Dendritic cell treated with granulocyte-macrophage colony-stimulating factor and Interleukin-4, amounts not matched to agents 40 ng/mL and 50 ng/mL, for 4 days (primary cell): ENCODE measurements around the gene GARIN3.

ENCODE experiments used
- H3K27ac Mint-ChIP-seq: one replicate; pipeline ENCODE4 v1.8.0; 2022; ENCODE audit warnings: mild to moderate bottlenecking, mixed read lengths
- H3K27me3 Mint-ChIP-seq: one replicate; pipeline ENCODE4 v1.8.0; 2022; ENCODE audit warnings: mild to moderate bottlenecking, mixed read lengths
- H3K36me3 Mint-ChIP-seq: one replicate; pipeline ENCODE4 v1.8.0; 2022; ENCODE audit warnings: low read depth, mixed read lengths
- H3K4me1 Mint-ChIP-seq: one replicate; pipeline ENCODE4 v1.8.0; 2022; ENCODE audit warnings: low read depth, mixed read lengths
- H3K4me3 Mint-ChIP-seq: one replicate; pipeline ENCODE4 v1.8.0; 2022; ENCODE audit warnings: mild to moderate bottlenecking, moderate library complexity, mixed read lengths
- H3K9me3 Mint-ChIP-seq: one replicate; pipeline ENCODE4 v1.8.0; 2022; ENCODE audit warnings: mixed read lengths
- intact Hi-C: fragments of 100-400 bp; cut with micrococcal nuclease; formaldehyde crosslinking; loops from one replicate; pipeline ENCODE4 v1.15.0; 2022

Gene GARIN3

GRCh38 chr5:157172403-157172802 lies 6.3 kb upstream of the GARIN3 start:
- peaks cover 4% of the 10 kb centered on the region for H3K27me3 Mint-ChIP-seq
- no peaks in the 10 kb centered on the region for H3K4me1 Mint-ChIP-seq
- H3K9me3 Mint-ChIP-seq, result peaks cover 14% of the 10 kb centered on the region
- no peak overlapping the region for H3K27ac Mint-ChIP-seq
- no peak overlapping the region for H3K4me3 Mint-ChIP-seq
- intact Hi-C loops, result no loop called here
- no peaks in the 10 kb centered on the region for H3K36me3 Mint-ChIP-seq

- no peaks in the 10 kb centered on the region for H3K4me1 Mint-ChIP-seq
These were observed 2.2 kb upstream of the GARIN3 start for GRCh38 chr5:157168286-157168685.

GRCh38 chr5:157167214-157167621 lies 1.2 kb upstream of the GARIN3 start:
- no peaks in the 10 kb centered on the region for H3K36me3 Mint-ChIP-seq
- no peak overlapping the region for H3K4me3 Mint-ChIP-seq
- H3K9me3 Mint-ChIP-seq, result peaks cover 14% of the 10 kb centered on the region
- H3K27me3 Mint-ChIP-seq, result peaks cover 16% of the 10 kb centered on the region
- intact Hi-C loops, result no loop called here
- no peak overlapping the region for H3K27ac Mint-ChIP-seq
- H3K4me1 Mint-ChIP-seq, result no peaks in the 10 kb centered on the region

More at GRCh38 chr5:157168286-157168685, 2.2 kb upstream of the GARIN3 start:
- peaks cover 11% of the 10 kb centered on the region for H3K27me3 Mint-ChIP-seq
- intact Hi-C loops, result no loop called here
- H3K36me3 Mint-ChIP-seq, result no peaks in the 10 kb centered on the region
- H3K4me3 Mint-ChIP-seq, result no peak overlapping the region
- H3K27ac Mint-ChIP-seq, result no peak overlapping the region
- H3K9me3 Mint-ChIP-seq, result peaks cover 14% of the 10 kb centered on the region

- Mint-ChIP-seq H3K27ac (no peak overlapping the region), H3K4me1 (no peaks in the 10 kb centered on the region), H3K36me3 (no peaks in the 10 kb centered on the region), H3K4me3 (no peak overlapping the region), H3K9me3 (peaks cover 7% of the 10 kb centered on the region), H3K27me3 (peaks cover 13% of the 10 kb centered on the region)
- intact Hi-C loops, result no loop called here
These were observed 396 bp downstream of the GARIN3 start for GRCh38 chr5:157165668-157166067.

GRCh38 chr5:157165261-157165660 lies 803 bp downstream of the GARIN3 start:
- Mint-ChIP-seq H3K9me3 (peaks cover 3% of the 10 kb centered on the region), H3K4me1 (no peaks in the 10 kb centered on the region), H3K27me3 (peaks cover 13% of the 10 kb centered on the region), H3K4me3 (no peak overlapping the region), H3K27ac (no peak overlapping the region), H3K36me3 (no peaks in the 10 kb centered on the region)
- intact Hi-C loops, result no loop called here

- Mint-ChIP-seq H3K4me1 (no peaks in the 10 kb centered on the region), H3K27me3 (peaks cover 18% of the 10 kb centered on the region), H3K27ac (no peak overlapping the region), H3K9me3 (no peaks in the 10 kb centered on the region), H3K4me3 (no peak overlapping the region), H3K36me3 (no peaks in the 10 kb centered on the region)
- intact Hi-C loops, result no loop called here
These were observed 1.5 kb downstream of the GARIN3 start for GRCh38 chr5:157164521-157164920.

GRCh38 chr5:157162919-157163510 lies 3.0 kb downstream of the GARIN3 start:
- H3K4me1 Mint-ChIP-seq, result no peaks in the 10 kb centered on the region
- no peaks in the 10 kb centered on the region for H3K36me3 Mint-ChIP-seq

GRCh38 chr5:157161996-157162395 lies 4.1 kb downstream of the GARIN3 start:
- Mint-ChIP-seq H3K9me3 (no peaks in the 10 kb centered on the region), H3K4me1 (no peaks in the 10 kb centered on the region), H3K36me3 (no peaks in the 10 kb centered on the region), H3K27me3 (peaks cover 17% of the 10 kb centered on the region), H3K27ac (no peak overlapping the region), H3K4me3 (no peak overlapping the region)
- intact Hi-C loops, result no loop called here

More at GRCh38 chr5:157162919-157163510, 3.0 kb downstream of the GARIN3 start:
- Mint-ChIP-seq H3K27ac (no peak overlapping the region), H3K27me3 (peaks cover 17% of the 10 kb centered on the region), H3K9me3 (no peaks in the 10 kb centered on the region), H3K4me3 (no peak overlapping the region)
- intact Hi-C loops, result no loop called here

- Mint-ChIP-seq H3K4me3 (no peak overlapping the region), H3K4me1 (no peaks in the 10 kb centered on the region), H3K27ac (no peak overlapping the region), H3K36me3 (no peaks in the 10 kb centered on the region), H3K27me3 (peaks cover 22% of the 10 kb centered on the region), H3K9me3 (no peaks in the 10 kb centered on the region)
- intact Hi-C loops, result no loop called here
These were observed 6.1 kb downstream of the GARIN3 start for GRCh38 chr5:157160001-157160400.

- no peaks in the 10 kb centered on the region for H3K9me3 Mint-ChIP-seq
- no peaks in the 10 kb centered on the region for H3K36me3 Mint-ChIP-seq
- H3K4me3 Mint-ChIP-seq, result no peak overlapping the region
- intact Hi-C loops, result no loop called here
- H3K4me1 Mint-ChIP-seq, result no peaks in the 10 kb centered on the region
- H3K27ac Mint-ChIP-seq, result no peak overlapping the region
- peaks cover 24% of the 10 kb centered on the region for H3K27me3 Mint-ChIP-seq
These were observed 6.8 kb downstream of the GARIN3 start for GRCh38 chr5:157159209-157159751.

- intact Hi-C loops, result no loop called here
- Mint-ChIP-seq H3K36me3 (no peaks in the 10 kb centered on the region), H3K27ac (no peak overlapping the region), H3K4me1 (no peaks in the 10 kb centered on the region), H3K27me3 (peaks cover 23% of the 10 kb centered on the region), H3K4me3 (no peak overlapping the region), H3K9me3 (no peaks in the 10 kb centered on the region)
These were observed 8.7 kb downstream of the GARIN3 start for GRCh38 chr5:157157293-157157891.

GRCh38 chr5:157155297-157155696 lies 10.8 kb downstream of the GARIN3 start:
- H3K4me3 Mint-ChIP-seq, result no peak overlapping the region
- peaks cover 23% of the 10 kb centered on the region for H3K27me3 Mint-ChIP-seq
- H3K9me3 Mint-ChIP-seq, result no peaks in the 10 kb centered on the region
- H3K27ac Mint-ChIP-seq, result no peak overlapping the region
- no peaks in the 10 kb centered on the region for H3K36me3 Mint-ChIP-seq
- no peaks in the 10 kb centered on the region for H3K4me1 Mint-ChIP-seq
- intact Hi-C loops, result no loop called here

- Mint-ChIP-seq H3K9me3 (no peaks in the 10 kb centered on the region), H3K36me3 (no peaks in the 10 kb centered on the region), H3K4me3 (no peak overlapping the region), H3K4me1 (peaks cover 3% of the 10 kb centered on the region), H3K27ac (no peak overlapping the region), H3K27me3 (peaks cover 20% of the 10 kb centered on the region)
- intact Hi-C loops, result no loop called here
These were observed 15.1 kb downstream of the GARIN3 start for GRCh38 chr5:157150995-157151394.

GRCh38 chr5:157148734-157149615 lies 17.1 kb downstream of the GARIN3 start:
- no peak overlapping the region for H3K27ac Mint-ChIP-seq
- no peak overlapping the region for H3K4me3 Mint-ChIP-seq
- H3K36me3 Mint-ChIP-seq, result no peaks in the 10 kb centered on the region
- peaks cover 6% of the 10 kb centered on the region for H3K4me1 Mint-ChIP-seq
- intact Hi-C loops, result loop anchor here (1.0 to 5.0 kb wide), 4 partner anchors 104 to 593 kb away; partner anchors contain the start of gene LSM11
- no peaks in the 10 kb centered on the region for H3K9me3 Mint-ChIP-seq
- H3K27me3 Mint-ChIP-seq, result peaks cover 12% of the 10 kb centered on the region
